ENCODE results near the gene MFSD12.

The MFSD12 gene

GRCh38 chr19:3505598-3506383 lies 51.6 kb downstream of the MFSD12 start, which contains the start of gene FZR1:
Gene FZR1, plus strand, starts transcription at chr19:3506311. Its CDS starts 16,679 bp downstream, at chr19:3522990.
- peak; percentile 99 for DNase-seq

GRCh38 chr19:3504735-3505134 lies 52.7 kb downstream of the MFSD12 start:
- no peak for DNase-seq

- no peak for DNase-seq
Observed at GRCh38 chr19:3503036-3503572, 54.3 kb downstream of the MFSD12 start.

GRCh38 chr19:3501780-3502179 lies 55.6 kb downstream of the MFSD12 start:
- DNase-seq = no peak

GRCh38 chr19:3500429-3501101 lies 56.8 kb downstream of the MFSD12 start, which contains the start of gene DOHH:
Gene DOHH, minus strand, starts transcription at chr19:3500674. Its CDS starts 3,860 bp downstream, at chr19:3496814.
- DNase-seq = peak; percentile 97

GRCh38 chr19:3499738-3500428 lies 57.5 kb downstream of the MFSD12 start:
- DNase-seq = no peak

- no peak for DNase-seq
Observed at GRCh38 chr19:3497757-3498520, 59.4 kb downstream of the MFSD12 start.

- DNase-seq = no peak
Observed at GRCh38 chr19:3496392-3497273, 60.8 kb downstream of the MFSD12 start.

- DNase-seq = no peak
Observed at GRCh38 chr19:3494559-3494958, 62.8 kb downstream of the MFSD12 start.

All from NCI-H345 (cell line).